Stimulated activated naive B cell treated with anti-CD40 and anti-IgM and Interleukin-4, amounts not matched to agents 10 μg/mL and 1 μg/mL and 100 μg/mL, for 72 hours (primary cell): ENCODE measurements around the gene ACVRL1.
A peak's percentile ranks its signal among the peaks of the same experiment; 100 is the strongest.

Source experiments
- ATAC-seq, 2 donors: fragments of 150-1000 bp; cut with Tn5 transposase; replicated peaks; 2 replicates each; pipeline ENCODE4 v1.10.0; 2021; ENCODE audit warnings: moderate library complexity in 1 of 2
- DNase-seq: peaks from one replicate; pipeline ENCODE4 v3.0.0; 2021
- H3K27ac Mint-ChIP-seq: one replicate; pipeline ENCODE4 v1.8.0; 2022; ENCODE audit warnings: mild to moderate bottlenecking, mixed read lengths
- H3K27me3 Mint-ChIP-seq, 2 donors: one replicate each; pipeline ENCODE4 v1.8.0; 2022; ENCODE audit warnings: mixed read lengths in 2 of 2
- H3K36me3 Mint-ChIP-seq, 2 donors: one replicate each; pipeline ENCODE4 v1.8.0; 2022; ENCODE audit warnings: mixed read lengths in 2 of 2, mild to moderate bottlenecking in 1 of 2
- H3K4me1 Mint-ChIP-seq, 2 donors: one replicate each; pipeline ENCODE4 v1.8.0; 2022; ENCODE audit warnings: mixed read lengths in 2 of 2, mild to moderate bottlenecking in 1 of 2
- H3K4me3 Mint-ChIP-seq, 2 donors: one replicate each; pipeline ENCODE4 v1.8.0; 2022; ENCODE audit warnings: mild to moderate bottlenecking in 2 of 2, mixed read lengths in 2 of 2, moderate library complexity in 1 of 2
- H3K9me3 Mint-ChIP-seq, 2 donors: one replicate each; pipeline ENCODE4 v1.8.0; 2022; ENCODE audit warnings: mixed read lengths in 2 of 2, mild to moderate bottlenecking in 1 of 2

The ACVRL1 gene

DNA sequence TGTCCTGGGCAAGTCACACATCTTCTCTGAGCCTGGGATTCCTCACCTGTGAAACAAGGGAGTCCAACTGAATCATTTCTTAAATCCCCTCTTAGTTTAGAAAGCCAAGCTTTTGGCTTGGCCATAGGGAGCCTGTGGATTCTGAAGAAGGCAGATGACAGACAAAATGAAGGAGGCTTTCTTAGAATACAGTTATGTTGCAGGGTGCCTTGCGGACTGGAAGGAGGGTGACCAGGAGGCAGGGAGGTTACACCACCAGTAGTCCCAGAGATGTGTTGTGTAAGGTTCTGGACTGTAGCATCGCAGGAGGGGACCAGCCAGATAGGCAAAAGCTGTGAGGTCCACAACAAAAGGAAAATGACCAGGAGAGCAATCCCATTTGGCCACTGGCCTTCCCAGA lies 36.0 kb downstream of the ACVRL1 start:
- Mint-ChIP-seq H3K27me3 (peaks cover 33 to 62% of the 10 kb centered on the region in 2 donors), H3K27ac (no peak overlapping the region), H3K4me1 (no peaks in the 10 kb centered on the region), H3K9me3 (peaks cover 10 to 13% of the 10 kb centered on the region in 2 donors), H3K4me3 (no peak overlapping the region), H3K36me3 (peaks cover 10 to 15% of the 10 kb centered on the region in 2 donors)
- ATAC-seq (no peak), DNase-seq (no peak)

DNA sequence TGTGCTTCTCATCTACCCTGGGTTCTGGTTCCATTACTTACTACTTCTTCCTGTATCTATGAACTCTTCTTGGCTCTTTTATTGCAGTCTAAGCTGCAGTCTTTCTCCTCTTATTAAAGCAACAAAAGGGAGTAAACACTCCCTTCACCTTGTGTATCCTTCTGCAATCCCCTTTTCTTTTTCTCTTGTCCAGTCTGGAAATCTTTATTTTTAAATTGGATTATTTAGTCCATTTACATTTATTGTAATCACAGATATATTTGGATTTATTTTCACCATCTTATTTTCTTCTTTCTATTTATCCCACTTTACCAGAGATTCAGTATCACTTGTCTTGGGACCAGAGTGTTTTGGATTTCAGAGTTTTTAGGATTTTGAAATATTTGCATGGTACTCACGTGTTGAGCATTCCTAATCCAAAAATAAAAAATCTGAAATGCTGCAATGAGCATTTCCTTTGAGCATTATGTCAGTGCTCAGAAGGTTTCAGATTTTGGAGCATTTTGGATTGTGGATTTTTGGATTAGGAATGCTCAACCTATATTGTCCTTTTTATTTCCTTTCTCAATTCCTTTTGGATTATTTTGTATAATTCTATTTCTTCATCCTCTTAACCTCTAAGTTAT lies 37.4 kb downstream of the ACVRL1 start:
- ATAC-seq (no peak), DNase-seq (no peak)
- Mint-ChIP-seq H3K27me3 (peaks cover 36 to 66% of the 10 kb centered on the region in 2 donors), H3K27ac (no peak overlapping the region), H3K4me3 (no peak overlapping the region), H3K36me3 (peaks cover 10 to 15% of the 10 kb centered on the region in 2 donors), H3K9me3 (peaks cover 10 to 13% of the 10 kb centered on the region in 2 donors), H3K4me1 (no peaks in the 10 kb centered on the region)

DNA sequence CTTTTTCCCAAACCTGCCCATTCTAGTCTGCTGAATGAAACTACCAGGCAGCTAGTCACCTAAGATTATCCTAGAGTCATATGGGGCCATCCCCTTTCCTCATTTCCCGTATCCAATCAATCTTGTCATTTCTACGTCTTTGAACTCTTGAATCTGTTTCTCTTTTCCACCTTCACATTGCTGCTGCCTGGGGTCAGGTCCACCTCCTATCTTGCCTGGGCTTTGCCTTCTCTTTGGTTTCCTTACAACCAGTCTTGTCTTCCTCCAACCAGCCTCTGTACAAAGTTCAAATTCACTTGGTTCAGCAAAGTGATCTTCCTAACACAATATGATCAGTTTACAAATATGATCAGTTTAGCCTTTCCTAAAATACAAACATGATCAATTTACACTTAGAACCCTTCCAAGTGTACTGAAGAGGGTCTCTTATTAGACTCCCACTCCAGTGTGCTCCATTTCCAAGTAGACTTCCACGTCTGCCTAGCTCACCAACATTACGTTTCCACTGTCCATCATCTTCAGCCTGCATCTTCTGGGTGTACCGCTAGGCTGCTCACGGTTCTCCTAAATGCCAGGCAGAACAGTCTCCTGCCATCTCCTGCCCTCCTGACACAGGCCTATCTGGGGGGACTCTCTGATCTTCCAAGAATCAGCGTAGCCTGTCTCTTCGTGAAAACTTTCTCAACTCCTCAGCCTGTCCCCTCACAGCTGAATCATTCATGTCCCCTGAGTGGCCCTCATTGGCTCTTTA lies 40.1 kb downstream of the ACVRL1 start:
- DNase-seq (no peak), ATAC-seq (no peak)
- Mint-ChIP-seq H3K27me3 (peaks cover 29 to 47% of the 10 kb centered on the region in 2 donors), H3K9me3 (peaks cover 10 to 13% of the 10 kb centered on the region in 2 donors), H3K4me3 (no peak overlapping the region), H3K4me1 (peaks cover 4 to 8% of the 10 kb centered on the region in 2 donors), H3K27ac (no peak overlapping the region), H3K36me3 (peaks cover 8 to 15% of the 10 kb centered on the region in 2 donors)

- H3K4me1 Mint-ChIP-seq = peaks cover 8 to 15% of the 10 kb centered on the region in 2 donors
Measured at GRCh38 chr12:51948066-51948465, 40.8 kb downstream of the ACVRL1 start.

DNA sequence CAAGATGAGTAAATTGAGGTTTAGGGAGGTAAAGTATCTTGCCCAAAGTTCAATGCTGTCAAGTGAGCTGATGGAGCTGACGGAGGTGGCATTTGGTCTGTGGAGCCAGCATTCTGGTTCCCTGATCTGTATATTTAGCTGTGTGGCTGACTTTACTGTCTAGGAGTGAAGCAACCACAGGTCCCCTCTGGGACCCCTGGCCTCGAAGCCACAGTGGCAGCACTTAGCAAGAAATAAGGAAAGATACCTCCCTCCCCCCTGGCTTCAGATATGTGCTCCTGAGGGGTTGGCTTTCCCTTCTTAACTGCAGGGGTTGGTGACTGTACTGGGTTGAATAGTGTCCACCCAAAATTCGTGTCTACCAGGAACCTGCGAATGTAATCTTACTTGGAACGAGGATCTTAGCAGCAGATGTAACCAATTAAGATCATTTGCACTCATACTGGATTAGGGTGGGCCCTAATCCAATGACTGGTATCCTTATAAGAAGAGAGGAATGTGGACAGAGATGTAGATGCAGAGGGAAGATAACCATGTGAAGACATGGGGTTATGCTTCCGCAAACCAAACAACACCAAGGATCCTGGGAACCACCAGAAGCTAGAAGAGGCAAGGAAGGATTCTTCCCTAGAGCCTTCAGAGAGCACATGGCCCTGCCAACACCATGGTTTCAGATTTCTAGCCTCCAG lies 42.2 kb downstream of the ACVRL1 start:
- ATAC-seq (no peak), DNase-seq (no peak)
- Mint-ChIP-seq H3K27ac (no peak overlapping the region), H3K36me3 (peaks cover 6% of the 10 kb centered on the region in 2 donors), H3K27me3 (peaks cover 19 to 28% of the 10 kb centered on the region in 2 donors), H3K4me3 (no peak overlapping the region), H3K9me3 (peaks cover 3 to 9% of the 10 kb centered on the region in 2 donors), H3K4me1 (peaks cover 14 to 29% of the 10 kb centered on the region in 2 donors)

More at GRCh38 chr12:51948066-51948465, 40.8 kb downstream of the ACVRL1 start:
- Mint-ChIP-seq H3K27ac (no peak overlapping the region), H3K4me3 (no peak overlapping the region), H3K27me3 (peaks cover 29 to 41% of the 10 kb centered on the region in 2 donors), H3K36me3 (peaks cover 8 to 15% of the 10 kb centered on the region in 2 donors), H3K9me3 (peaks cover 10 to 13% of the 10 kb centered on the region in 2 donors)
- DNase-seq (no peak), ATAC-seq (no peak)

GRCh38 chr12:51950682-51951198 lies 43.4 kb downstream of the ACVRL1 start:
- peak overlapping the region; percentile 88 for H3K27ac Mint-ChIP-seq
- no peak for DNase-seq

DNA sequence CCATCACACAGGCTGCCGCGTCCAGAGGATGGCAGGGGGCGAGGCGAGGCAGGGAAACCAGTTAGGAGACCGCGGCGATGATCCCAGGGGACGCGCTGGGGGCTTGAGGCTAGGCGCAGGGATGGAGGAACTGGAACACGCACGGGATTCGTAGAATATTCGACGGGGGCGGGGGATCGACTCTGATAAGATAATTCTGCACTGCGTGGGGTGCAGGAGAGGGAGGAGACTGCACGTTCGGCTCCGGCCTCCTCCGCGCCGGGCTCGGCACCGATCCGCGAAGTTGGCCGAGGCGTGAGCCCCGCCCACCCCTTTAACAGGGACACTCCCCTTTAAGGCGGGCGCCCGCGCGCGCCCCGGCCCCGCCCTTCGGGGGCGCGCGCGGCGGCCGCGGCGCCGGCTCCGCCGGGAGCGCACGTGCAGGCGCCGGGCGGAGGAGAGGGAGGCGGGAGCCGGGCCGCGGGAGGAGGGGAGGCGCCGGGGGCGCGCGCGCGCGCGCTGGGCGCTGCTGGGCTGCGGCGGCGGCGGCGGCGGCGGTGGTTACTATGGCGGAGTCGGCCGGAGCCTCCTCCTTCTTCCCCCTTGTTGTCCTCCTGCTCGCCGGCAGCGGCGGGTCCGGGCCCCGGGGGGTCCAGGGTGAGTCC lies 44.0 kb downstream of the ACVRL1 start, which contains the start of gene ACVR1B:
ACVR1B (plus strand) TSS at position 501 of the 644 bp plus-strand sequence; CDS start at position 546, 45 bp downstream.
- Mint-ChIP-seq H3K36me3 (peaks cover 0 to 3% of the 10 kb centered on the region in 2 donors), H3K27ac (peak within 1 kb of the TSS; percentile 88), H3K4me3 (peak within 1 kb of the TSS; percentile 89 to 93), H3K27me3 (peaks cover 18 to 21% of the 10 kb centered on the region in 2 donors), H3K9me3 (no peaks in the 10 kb centered on the region), H3K4me1 (peaks cover 16 to 46% of the 10 kb centered on the region in 2 donors)
- DNase-seq (peak; percentile 77), ATAC-seq (peak; percentile 96 to 98)

More at GRCh38 chr12:51950682-51951198, 43.4 kb downstream of the ACVRL1 start:
- H3K9me3 Mint-ChIP-seq = no peaks in the 10 kb centered on the region
- H3K27me3 Mint-ChIP-seq = peaks cover 18 to 27% of the 10 kb centered on the region in 2 donors
- H3K4me3 Mint-ChIP-seq = peak overlapping the region; percentile 89 to 93
- peaks cover 0 to 3% of the 10 kb centered on the region in 2 donors for H3K36me3 Mint-ChIP-seq
- ATAC-seq = peak; percentile 24 to 49
- peaks cover 16 to 42% of the 10 kb centered on the region in 2 donors for H3K4me1 Mint-ChIP-seq

GRCh38 chr12:51951843-51952722 lies 44.8 kb downstream of the ACVRL1 start:
- H3K4me1 Mint-ChIP-seq = peaks cover 16 to 46% of the 10 kb centered on the region in 2 donors
- no peak for DNase-seq
- H3K4me3 Mint-ChIP-seq = peak overlapping the region; percentile 75
- no peaks in the 10 kb centered on the region for H3K9me3 Mint-ChIP-seq
- no peaks in the 10 kb centered on the region for H3K36me3 Mint-ChIP-seq
- ATAC-seq = peak; percentile 8 to 13
- peaks cover 17 to 18% of the 10 kb centered on the region in 2 donors for H3K27me3 Mint-ChIP-seq
- peak overlapping the region; percentile 20 for H3K27ac Mint-ChIP-seq

DNA sequence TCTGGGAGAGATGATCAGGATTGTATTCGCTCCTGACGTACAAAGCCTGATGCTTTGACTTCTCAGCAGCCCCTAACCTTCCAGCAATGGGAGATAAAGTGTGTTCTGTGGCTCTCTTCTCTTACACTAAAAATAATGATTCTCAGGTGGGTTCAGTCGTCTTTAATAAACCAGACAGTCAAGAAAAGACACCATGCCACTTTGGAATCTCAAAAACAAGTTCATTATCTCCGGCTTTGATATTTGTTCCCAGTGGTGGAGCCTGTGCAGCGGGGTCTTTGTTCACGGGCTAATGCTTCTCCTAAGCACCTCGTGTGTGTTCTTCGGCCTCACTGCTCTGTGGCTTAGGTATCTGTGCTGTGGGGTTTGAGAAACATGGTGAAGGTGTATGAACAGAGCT lies 45.8 kb downstream of the ACVRL1 start:
- Mint-ChIP-seq H3K4me1 (peaks cover 16 to 46% of the 10 kb centered on the region in 2 donors), H3K9me3 (no peaks in the 10 kb centered on the region), H3K36me3 (no peaks in the 10 kb centered on the region), H3K4me3 (peak overlapping the region in 1 of 2 donors; percentile 75), H3K27me3 (peaks cover 7 to 9% of the 10 kb centered on the region in 2 donors), H3K27ac (no peak overlapping the region)
- no peak for DNase-seq
- ATAC-seq = no peak

DNA sequence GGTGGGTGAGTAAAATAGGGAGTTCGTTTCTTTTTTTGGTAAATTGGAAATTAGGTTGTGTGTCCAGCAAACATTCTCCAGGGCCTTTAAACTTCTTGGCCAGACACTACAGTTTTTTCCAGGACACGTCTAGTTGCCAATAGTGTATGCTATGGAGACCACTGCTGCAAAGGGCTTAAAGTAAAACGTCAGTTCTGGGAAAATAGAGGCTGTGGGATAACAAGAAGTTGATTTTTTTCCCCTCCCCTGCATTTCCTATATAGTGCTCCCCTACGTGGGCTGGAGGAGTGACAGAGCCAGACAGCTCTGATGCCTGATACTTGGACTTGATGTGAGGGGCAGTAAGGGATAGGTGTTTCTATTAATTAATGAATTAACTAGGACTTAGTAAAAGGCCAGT lies 46.6 kb downstream of the ACVRL1 start:
- peaks cover 0 to 8% of the 10 kb centered on the region in 2 donors for H3K27me3 Mint-ChIP-seq
- no peak overlapping the region for H3K27ac Mint-ChIP-seq
- H3K4me3 Mint-ChIP-seq = no peak overlapping the region
- H3K36me3 Mint-ChIP-seq = no peaks in the 10 kb centered on the region
- no peaks in the 10 kb centered on the region for H3K9me3 Mint-ChIP-seq
- H3K4me1 Mint-ChIP-seq = peaks cover 16 to 46% of the 10 kb centered on the region in 2 donors
- DNase-seq (no peak), ATAC-seq (no peak)

GRCh38 chr12:51954561-51955361 lies 47.5 kb downstream of the ACVRL1 start:
- ATAC-seq = no peak
- DNase-seq = no peak
- H3K4me3 Mint-ChIP-seq = no peak overlapping the region
- peaks cover 2 to 5% of the 10 kb centered on the region in 2 donors for H3K36me3 Mint-ChIP-seq
- no peak overlapping the region for H3K27ac Mint-ChIP-seq
- no peaks in the 10 kb centered on the region for H3K9me3 Mint-ChIP-seq
- H3K27me3 Mint-ChIP-seq = peaks cover 0 to 4% of the 10 kb centered on the region in 2 donors
- H3K4me1 Mint-ChIP-seq = peaks cover 19 to 46% of the 10 kb centered on the region in 2 donors

DNA sequence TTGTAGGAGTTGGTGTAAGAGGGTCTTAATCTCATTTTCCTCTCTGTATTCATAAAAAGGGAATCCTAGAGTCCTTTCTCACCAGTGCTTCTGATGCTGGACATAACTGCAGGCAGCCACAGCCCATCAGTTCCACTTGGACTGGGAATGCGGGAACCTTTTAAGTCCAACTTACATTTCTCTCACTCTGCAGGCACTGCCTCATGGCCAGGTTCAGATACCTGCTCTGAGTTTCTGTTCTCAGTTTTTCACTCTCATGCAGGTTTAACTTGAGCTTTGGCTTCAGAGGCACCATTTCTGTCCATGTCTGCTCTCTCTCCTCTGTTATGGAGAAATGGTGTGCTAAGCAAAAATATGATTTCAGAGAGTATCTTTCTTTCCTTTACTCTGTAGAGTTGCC lies 48.4 kb downstream of the ACVRL1 start:
- ATAC-seq = no peak
- H3K36me3 Mint-ChIP-seq = peaks cover 6% of the 10 kb centered on the region in 2 donors
- no peak overlapping the region for H3K4me3 Mint-ChIP-seq
- H3K4me1 Mint-ChIP-seq = peaks cover 19 to 46% of the 10 kb centered on the region in 2 donors
- no peaks in the 10 kb centered on the region for H3K9me3 Mint-ChIP-seq
- no peak for DNase-seq
- no peaks in the 10 kb centered on the region for H3K27me3 Mint-ChIP-seq
- peak overlapping the region; percentile 37 for H3K27ac Mint-ChIP-seq
